Vagina (tissue), 2 donors: Measurements from ENCODE around the gene CTNNA3. TPM values are rescaled to one million over a fixed set of nuclear protein-coding genes. Genes with fewer than 3 reads are reported as not detected.

Experiments used
- DNase-seq, 2 donors: peaks; one replicate each; pipeline ENCODE4 v3.0.0-alpha.2; 2017; ENCODE audit errors: extremely low spot score in 2 of 2
- H3K27ac ChIP-seq: fragments of 200-600 bp; sonication (generic); one replicate; pipeline ENCODE4 v1.5.1; 2019
- H3K27me3 ChIP-seq: fragments of 200-600 bp; sonication (generic); one replicate; pipeline ENCODE4 v1.5.1; 2019
- H3K36me3 ChIP-seq, 2 donors: fragments of 200-600 bp; sonication (generic); one replicate each; pipeline ENCODE4 v1.5.1; 2017 to 2019
- H3K4me1 ChIP-seq: fragments of 200-600 bp; sonication (generic); one replicate; pipeline ENCODE4 v1.5.1; 2019
- H3K4me3 ChIP-seq, 2 donors: fragments of 200-600 bp; sonication (generic); 1 replicate in 1 of 2; 2 replicates in 1 of 2; pipeline ENCODE4 v1.5.1; 2016 to 2019
- H3K9me3 ChIP-seq: fragments of 200-600 bp; sonication (generic); one replicate; pipeline ENCODE4 v1.5.1; 2019
- POLR2A ChIP-seq, 2 donors: fragments of 450-650 bp; IDR thresholded peaks; one replicate each; pipeline ENCODE4 v1.6.1; 2017; ENCODE audit warnings: antibody characterized with exemption in 2 of 2, mild to moderate bottlenecking in 2 of 2, moderate library complexity in 2 of 2
- POLR2AphosphoS5 ChIP-seq, 2 donors: sonication (generic); formaldehyde crosslinking; IDR thresholded peaks; one replicate each; pipeline ENCODE4 v1.9.0; 2017; ENCODE audit warnings: antibody characterized with exemption in 2 of 2, mild to moderate bottlenecking in 2 of 2, low read depth in 1 of 2; ENCODE audit not compliant: insufficient read depth in 1 of 2
- intact Hi-C: fragments of 100-400 bp; cut with DNase I; formaldehyde crosslinking; loops from one replicate; pipeline ENCODE4 v1.15.1; 2023
- total RNA-seq: library from RNA; depleted of rRNA; stranded (reverse); fragments of >200 nt; gene quantifications from one replicate; pipeline ENCODE4 v1.2.3, GENCODE V29; 2016
- TF ChIP-seq, protein P1 (sequence below), 3 experiments: fragments of 450-650 bp in 2 of 3; fragments of 200-600 bp in 1 of 3; sonication (generic) in 1 of 3; IDR thresholded peaks; one replicate each; pipeline ENCODE4 v1.5.1; 2017 to 2019; ENCODE audit warnings: antibody characterized with exemption in 3 of 3, mild to moderate bottlenecking in 2 of 3, moderate library complexity in 2 of 3

Gene CTNNA3
- total RNA-seq, 1 donor from 2014 or later: 0.98 TPM

DNA sequence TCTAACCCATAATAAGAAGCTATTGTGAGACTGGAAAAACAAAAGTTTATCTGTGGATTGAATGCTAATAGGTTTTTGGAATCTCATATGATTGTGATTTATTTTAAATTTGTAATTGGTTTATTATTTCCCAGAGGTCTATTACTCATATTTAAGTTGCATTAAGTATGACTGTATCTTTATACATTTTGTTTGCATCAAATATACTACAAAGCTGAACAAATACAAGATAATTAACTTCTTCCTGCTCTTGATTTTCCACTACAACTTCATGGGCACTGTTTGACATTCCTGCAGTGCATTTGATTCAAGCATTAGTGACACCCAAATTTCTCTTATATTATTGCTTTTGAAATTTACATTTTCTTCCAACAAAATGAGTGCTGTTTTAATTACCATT, 1073.9 kb downstream of the CTNNA3 start:
- intact Hi-C loops: no loop called here
- no peaks in the 10 kb centered on the region for H3K27me3 ChIP-seq

DNA sequence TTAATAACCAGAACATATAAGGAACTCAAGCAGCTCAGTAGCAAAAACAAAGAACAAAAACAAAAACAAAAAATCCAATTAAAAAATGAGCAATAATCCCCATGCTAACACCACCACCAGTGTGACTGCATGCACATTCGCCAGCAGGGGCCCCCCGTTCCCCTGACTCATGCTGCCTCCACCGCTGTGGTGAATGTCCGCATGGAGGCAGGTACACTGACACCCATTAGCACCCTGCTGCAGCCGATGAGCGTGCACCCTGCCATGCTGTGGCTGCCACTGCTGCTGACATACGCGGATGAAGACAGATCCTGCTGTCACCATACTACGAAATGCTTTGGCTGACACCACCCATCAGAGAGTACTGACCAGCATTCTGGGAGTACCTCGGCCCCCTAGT, 1091.8 kb downstream of the CTNNA3 start:
- Histone ChIP-seq H3K9me3 (no peaks in the 10 kb centered on the region), H3K27ac (no peak overlapping the region), H3K4me3 (no peak overlapping the region), H3K36me3 (no peaks in the 10 kb centered on the region), H3K4me1 (no peaks in the 10 kb centered on the region), H3K27me3 (no peaks in the 10 kb centered on the region)
- intact Hi-C loops: no loop called here
- TF ChIP-seq POLR2AphosphoS5 (IDR thresholded peaks at IDR 0.05; ENCODE audit: insufficient read depth in 1 of 2, low read depth in 1 of 2): no peak
- no peak for TF ChIP-seq POLR2A (IDR thresholded peaks at IDR 0.05)
- TF ChIP-seq, protein P1, sequence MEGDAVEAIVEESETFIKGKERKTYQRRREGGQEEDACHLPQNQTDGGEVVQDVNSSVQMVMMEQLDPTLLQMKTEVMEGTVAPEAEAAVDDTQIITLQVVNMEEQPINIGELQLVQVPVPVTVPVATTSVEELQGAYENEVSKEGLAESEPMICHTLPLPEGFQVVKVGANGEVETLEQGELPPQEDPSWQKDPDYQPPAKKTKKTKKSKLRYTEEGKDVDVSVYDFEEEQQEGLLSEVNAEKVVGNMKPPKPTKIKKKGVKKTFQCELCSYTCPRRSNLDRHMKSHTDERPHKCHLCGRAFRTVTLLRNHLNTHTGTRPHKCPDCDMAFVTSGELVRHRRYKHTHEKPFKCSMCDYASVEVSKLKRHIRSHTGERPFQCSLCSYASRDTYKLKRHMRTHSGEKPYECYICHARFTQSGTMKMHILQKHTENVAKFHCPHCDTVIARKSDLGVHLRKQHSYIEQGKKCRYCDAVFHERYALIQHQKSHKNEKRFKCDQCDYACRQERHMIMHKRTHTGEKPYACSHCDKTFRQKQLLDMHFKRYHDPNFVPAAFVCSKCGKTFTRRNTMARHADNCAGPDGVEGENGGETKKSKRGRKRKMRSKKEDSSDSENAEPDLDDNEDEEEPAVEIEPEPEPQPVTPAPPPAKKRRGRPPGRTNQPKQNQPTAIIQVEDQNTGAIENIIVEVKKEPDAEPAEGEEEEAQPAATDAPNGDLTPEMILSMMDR (IDR thresholded peaks at IDR 0.05): no peak
- no peak for DNase-seq

More for the DNA sequence above, 1073.9 kb downstream of the CTNNA3 start:
- Histone ChIP-seq H3K4me3 (no peak overlapping the region), H3K27ac (no peak overlapping the region), H3K36me3 (no peaks in the 10 kb centered on the region), H3K9me3 (no peaks in the 10 kb centered on the region), H3K4me1 (no peaks in the 10 kb centered on the region)
- TF ChIP-seq, protein P1 (IDR thresholded peaks at IDR 0.05): no peak
- TF ChIP-seq POLR2AphosphoS5 (IDR thresholded peaks at IDR 0.05; ENCODE audit: insufficient read depth in 1 of 2, low read depth in 1 of 2) (no peak), POLR2A (IDR thresholded peaks at IDR 0.05) (no peak)
- DNase-seq: no peak

DNA sequence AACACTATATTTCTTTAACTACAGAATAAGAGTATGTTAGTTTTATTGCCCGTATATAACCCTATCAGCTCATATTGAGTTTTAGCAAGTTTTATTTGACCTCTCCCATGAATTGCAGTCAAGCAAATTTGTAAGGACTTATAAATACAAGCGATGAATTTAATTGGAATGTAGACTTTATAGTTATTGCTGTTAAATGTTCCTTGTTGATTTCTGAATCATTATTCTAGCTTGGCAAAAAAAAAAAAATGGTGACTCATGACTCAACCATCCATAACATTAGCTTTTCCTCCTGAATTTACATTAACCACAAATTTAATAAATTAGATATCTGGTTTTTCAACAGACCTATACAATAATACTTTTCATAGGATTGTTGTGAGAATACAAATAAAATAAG, 1104.1 kb downstream of the CTNNA3 start:
- Histone ChIP-seq H3K27me3 (no peaks in the 10 kb centered on the region), H3K4me3 (no peak overlapping the region), H3K27ac (no peak overlapping the region), H3K36me3 (no peaks in the 10 kb centered on the region), H3K4me1 (no peaks in the 10 kb centered on the region), H3K9me3 (no peaks in the 10 kb centered on the region)
- TF ChIP-seq POLR2A (IDR thresholded peaks at IDR 0.05) (no peak), POLR2AphosphoS5 (IDR thresholded peaks at IDR 0.05; ENCODE audit: insufficient read depth in 1 of 2, low read depth in 1 of 2) (no peak)
- TF ChIP-seq, protein P1 (IDR thresholded peaks at IDR 0.05): no peak
- intact Hi-C loops: no loop called here
- DNase-seq: no peak

DNA sequence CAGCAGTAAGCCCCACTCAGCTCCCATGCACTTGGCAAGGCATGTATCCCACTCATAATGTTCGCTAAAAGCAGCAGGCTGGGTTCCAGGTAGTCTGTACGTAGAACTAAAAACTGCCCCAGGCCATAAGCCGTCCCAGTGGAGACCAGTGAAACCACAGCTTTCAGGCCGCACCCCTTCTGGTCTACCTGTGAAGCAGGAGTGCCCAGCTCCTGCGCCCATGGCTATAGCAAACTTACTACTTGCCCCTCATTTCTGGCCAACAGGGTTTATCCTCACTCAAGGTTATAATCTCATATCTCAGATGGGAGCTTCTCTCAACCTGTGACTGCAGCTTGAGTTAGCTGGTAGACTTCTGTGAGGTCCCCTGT, 1108.3 kb downstream of the CTNNA3 start:
- no peaks in the 10 kb centered on the region for H3K27me3 ChIP-seq
- no peaks in the 10 kb centered on the region for H3K9me3 ChIP-seq
- intact Hi-C loops: no loop called here
- H3K36me3 ChIP-seq: no peaks in the 10 kb centered on the region
- no peak overlapping the region for H3K27ac ChIP-seq
- no peaks in the 10 kb centered on the region for H3K4me1 ChIP-seq
- TF ChIP-seq, protein P1 (IDR thresholded peaks at IDR 0.05): no peak
- TF ChIP-seq POLR2AphosphoS5 (IDR thresholded peaks at IDR 0.05; ENCODE audit: insufficient read depth in 1 of 2, low read depth in 1 of 2): no peak
- no peak for TF ChIP-seq POLR2A (IDR thresholded peaks at IDR 0.05)
- DNase-seq: no peak
- H3K4me3 ChIP-seq: no peak overlapping the region

DNA sequence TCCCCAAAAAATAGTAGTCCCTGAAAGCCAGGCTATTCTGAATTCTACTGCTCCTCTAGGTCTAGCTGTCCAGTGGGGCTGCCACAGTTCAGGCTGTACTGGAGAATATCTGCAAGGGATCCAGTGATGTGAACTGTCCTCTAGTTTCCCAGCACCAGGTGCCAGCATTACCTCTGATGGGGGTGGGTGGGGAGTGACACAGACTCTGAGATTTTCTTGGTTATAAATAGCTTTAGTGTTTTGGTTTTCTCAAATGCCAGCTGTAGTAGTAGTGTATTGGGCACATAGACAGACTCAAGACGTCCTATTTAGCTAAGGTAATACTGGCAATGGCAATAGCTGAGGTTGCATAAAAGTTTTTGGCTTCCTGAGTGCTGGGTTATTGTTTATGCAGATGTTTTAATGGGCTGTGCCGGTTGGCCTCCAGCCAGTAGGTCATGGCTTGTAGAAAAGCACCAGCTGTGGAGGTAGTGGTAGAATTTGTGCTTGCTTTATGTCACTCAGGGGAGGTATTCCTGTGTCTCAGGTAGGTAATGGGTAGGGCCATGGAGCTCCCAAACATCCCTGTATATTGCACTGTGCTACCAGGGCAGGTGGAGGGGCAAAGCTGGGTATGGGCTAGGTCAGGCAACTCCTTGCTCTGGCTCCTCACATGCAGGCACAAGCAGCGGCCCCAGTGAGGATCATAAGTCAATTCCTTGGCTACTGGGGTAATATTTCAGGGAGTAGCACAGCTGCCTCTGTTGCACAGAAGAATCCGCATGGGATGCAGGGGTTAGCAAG, 1108.9 kb downstream of the CTNNA3 start:
- Histone ChIP-seq H3K27me3 (no peaks in the 10 kb centered on the region), H3K4me3 (no peak overlapping the region), H3K36me3 (no peaks in the 10 kb centered on the region), H3K4me1 (no peaks in the 10 kb centered on the region), H3K27ac (no peak overlapping the region), H3K9me3 (no peaks in the 10 kb centered on the region)
- no peak for DNase-seq
- intact Hi-C loops: no loop called here
- TF ChIP-seq, protein P1 (IDR thresholded peaks at IDR 0.05): no peak
- no peak for TF ChIP-seq POLR2AphosphoS5 (IDR thresholded peaks at IDR 0.05; ENCODE audit: insufficient read depth in 1 of 2, low read depth in 1 of 2)
- TF ChIP-seq POLR2A (IDR thresholded peaks at IDR 0.05): no peak
